AG08395 (cell line): Measurements from ENCODE around the gene RRAS.
"Not testable (repeated sequence)": the region's sequence is repeated elsewhere in the genome, so short reads cannot be mapped to it uniquely, and the experiment has no call there.

ENCODE experiments used
- DNase-seq: peaks from one replicate; pipeline ENCODE4 v3.0.0; 2012; ENCODE audit warnings: mixed read lengths, low spot score

RRAS gene

DNA sequence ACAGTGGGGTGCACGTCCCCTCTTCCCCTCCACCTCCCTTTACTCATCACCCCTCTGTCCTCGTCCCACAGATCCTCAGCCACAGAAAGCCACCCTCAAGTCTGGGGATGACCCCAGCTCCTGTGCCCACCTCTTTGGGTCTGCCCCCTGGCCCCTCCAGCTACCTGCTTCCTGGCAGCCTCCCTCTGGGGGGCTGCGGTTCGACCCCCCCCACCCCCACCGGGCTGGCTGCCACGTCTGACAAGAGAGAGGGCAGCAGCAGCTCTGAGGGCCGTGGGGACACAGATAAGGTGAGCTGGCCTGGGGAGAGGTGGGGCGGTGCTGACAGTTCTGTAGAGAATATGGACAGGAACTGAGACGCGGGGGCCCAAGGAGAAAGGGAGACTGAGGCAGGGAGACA is 14.6 kb upstream of the RRAS start:
- DNase-seq, result no peak

DNA sequence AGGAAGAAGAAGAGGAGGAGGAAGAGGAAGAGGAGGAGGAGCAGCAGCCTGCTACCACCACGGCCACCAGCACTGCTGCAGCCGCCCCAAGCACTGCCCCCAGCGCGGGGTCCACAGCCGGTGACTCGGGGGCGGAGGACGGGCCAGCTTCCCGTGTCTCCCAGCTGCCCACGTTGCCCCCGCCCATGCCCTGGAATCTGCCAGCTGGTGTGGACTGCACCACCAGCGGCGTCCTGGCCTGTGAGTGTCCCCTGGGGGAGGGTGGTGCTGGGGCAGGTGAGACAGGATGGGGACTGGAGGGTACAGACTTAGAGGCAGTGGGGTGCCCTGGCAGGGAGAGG is 13.5 kb upstream of the RRAS start:
- DNase-seq, result no peak

DNA sequence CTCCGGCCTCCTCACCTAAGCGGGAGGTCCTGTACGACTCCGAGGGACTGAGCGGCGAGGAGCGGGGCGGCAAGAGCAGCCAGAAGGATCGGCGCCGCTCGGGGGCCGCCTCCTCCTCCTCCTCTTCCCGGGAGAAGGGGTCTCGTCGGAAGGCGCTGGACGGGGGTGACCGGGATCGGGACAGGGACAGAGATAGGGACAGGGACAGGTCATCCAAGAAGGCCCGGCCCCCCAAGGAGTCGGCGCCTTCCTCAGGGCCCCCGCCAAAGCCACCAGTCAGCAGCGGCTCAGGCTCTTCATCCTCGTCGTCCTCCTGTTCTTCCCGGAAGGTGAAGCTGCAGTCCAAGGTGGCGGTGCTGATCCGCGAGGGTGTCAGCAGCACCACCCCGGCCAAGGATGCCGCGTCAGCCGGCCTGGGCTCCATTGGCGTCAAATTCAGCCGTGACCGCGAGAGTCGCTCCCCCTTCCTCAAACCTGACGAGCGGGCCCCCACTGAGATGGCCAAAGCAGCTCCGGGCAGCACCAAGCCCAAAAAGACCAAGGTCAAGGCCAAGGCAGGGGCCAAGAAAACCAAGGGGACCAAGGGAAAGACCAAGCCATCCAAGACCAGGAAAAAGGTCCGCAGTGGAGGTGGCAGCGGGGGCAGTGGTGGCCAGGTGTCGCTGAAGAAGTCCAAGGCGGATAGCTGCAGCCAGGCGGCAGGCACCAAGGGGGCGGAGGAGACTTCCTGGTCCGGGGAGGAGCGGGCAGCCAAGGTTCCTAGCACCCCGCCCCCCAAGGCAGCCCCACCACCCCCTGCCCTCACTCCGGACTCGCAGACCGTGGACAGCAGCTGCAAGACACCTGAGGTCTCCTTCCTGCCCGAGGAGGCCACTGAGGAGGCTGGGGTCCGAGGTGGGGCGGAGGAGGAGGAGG is 12.9 kb upstream of the RRAS start:
- no peak for DNase-seq

DNA sequence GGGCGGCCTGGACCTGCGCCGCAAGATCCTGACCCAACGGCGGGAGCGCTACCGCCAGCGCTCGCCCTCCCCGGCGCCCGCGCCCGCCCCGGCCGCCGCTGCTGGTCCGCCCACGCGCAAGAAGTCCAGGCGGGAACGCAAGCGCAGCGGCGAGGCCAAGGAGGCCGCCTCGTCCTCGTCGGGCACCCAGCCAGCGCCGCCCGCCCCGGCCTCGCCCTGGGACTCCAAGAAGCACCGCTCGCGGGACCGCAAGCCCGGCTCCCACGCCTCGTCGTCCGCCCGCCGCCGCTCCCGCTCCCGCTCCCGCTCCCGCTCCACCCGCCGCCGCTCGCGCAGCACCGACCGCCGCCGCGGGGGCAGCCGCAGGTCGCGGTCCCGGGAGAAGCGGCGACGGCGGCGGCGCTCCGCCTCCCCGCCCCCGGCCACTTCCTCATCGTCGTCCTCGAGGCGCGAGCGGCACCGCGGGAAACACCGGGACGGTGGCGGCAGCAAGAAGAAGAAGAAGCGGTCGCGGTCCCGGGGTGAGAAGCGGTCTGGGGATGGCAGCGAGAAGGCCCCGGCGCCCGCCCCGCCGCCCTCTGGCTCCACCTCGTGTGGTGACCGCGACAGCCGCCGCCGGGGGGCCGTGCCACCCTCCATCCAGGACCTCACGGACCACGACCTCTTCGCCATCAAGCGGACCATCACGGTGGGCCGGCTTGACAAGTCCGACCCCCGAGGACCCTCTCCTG is 12.0 kb upstream of the RRAS start:
- no peak for DNase-seq

DNA sequence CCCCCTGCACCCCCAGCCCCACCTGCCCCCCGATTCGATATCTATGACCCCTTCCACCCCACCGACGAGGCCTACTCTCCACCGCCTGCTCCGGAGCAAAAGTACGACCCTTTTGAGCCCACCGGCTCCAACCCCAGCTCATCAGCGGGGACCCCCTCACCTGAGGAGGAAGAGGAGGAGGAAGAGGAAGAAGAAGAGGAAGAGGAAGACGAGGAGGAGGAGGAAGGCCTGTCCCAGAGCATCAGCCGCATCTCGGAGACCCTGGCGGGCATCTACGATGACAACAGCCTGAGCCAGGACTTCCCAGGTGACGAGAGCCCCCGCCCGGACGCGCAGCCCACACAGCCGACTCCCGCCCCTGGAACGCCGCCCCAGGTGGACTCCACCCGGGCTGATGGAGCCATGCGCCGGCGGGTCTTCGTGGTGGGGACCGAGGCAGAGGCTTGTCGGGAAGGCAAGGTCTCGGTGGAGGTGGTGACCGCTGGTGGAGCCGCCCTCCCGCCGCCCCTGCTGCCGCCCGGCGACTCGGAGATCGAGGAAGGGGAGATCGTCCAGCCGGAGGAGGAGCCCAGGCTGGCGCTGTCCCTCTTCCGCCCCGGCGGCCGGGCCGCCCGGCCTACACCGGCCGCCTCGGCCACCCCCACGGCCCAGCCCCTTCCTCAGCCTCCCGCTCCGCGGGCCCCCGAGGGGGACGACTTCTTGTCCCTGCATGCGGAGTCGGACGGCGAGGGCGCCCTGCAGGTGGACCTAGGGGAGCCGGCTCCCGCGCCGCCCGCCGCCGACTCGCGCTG is 11.3 kb upstream of the RRAS start:
- DNase-seq, result no peak

DNA sequence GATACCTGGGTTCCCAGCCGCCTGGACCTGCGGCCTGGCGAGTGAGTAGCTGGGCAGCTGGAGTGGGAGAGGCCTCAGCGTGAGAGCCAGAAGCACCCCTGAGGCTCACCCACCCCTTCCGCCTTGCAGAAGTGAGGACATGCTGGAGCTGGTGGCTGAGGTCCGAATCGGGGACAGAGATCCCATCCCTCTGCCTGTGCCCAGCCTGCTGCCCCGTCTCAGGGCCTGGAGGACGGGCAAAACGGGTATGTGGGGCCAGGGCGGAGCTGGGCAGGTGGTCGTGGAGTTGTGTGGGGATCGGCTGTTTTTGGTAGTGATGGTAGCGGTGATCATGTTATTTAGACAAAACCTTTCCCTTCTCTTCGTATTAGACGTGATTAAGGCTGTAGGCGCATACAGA is 6.6 kb upstream of the RRAS start:
- no peak for DNase-seq

DNA sequence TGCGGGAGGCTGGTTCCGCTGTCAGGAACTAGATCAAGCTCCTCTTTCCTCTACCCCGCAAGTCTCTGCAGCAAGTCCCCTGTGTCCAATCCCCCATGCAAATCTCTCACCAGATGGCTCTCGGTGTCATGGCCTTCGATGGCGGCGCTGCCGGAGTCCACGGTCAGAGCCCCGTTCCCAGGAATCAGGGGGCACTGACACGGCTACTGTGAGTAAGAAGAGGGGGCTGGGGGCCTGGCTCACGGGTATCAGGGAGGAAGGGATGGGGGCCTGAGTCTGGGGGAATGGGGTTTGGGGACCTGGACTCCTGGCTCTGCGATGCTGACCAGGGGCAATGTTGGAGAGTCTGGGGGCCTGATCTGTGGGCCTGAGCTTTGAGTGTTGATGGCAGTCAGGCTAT is 6.1 kb upstream of the RRAS start:
- DNase-seq, result no peak

DNA sequence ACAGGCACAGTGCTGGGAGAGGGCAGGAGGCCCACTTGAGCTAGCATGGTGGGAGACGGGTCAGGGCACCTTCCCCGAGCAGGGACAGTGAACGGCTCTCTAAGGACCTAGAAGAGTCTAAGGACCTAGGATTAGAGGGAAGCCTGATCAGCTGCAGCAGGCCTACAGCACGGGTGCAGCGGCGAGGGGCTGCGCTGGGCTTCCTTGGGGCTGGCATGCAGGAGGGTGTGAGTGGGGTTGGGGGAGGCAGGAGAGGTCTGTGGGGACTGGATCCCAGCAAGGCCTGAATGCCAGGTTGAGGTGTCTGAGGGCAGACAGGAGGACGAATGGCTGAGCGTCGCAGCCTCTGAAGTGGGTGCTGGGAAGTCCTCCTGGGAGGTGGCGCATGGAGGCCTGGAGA is 5.6 kb upstream of the RRAS start:
- DNase-seq, result no peak

DNA sequence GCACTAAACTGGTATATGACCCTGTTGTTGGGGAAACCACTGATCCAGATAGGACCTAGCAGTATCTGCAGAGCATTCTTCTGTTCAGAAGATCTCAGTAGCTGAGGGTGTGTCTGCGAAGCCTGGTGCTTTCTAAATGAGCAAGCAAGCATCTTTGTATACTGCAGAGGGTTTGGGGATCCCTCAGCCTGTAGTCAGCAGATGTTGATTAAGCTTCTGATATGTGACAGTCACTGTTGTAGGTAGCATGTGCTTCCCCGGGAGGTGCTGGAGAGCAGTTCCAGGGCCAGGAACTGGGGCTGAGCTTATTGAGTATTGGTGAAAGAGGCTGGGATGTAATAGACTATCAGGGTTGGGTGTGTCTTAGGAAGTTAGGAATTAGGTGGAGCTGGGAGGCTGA is 3.5 kb upstream of the RRAS start:
- DNase-seq, result no peak

DNA sequence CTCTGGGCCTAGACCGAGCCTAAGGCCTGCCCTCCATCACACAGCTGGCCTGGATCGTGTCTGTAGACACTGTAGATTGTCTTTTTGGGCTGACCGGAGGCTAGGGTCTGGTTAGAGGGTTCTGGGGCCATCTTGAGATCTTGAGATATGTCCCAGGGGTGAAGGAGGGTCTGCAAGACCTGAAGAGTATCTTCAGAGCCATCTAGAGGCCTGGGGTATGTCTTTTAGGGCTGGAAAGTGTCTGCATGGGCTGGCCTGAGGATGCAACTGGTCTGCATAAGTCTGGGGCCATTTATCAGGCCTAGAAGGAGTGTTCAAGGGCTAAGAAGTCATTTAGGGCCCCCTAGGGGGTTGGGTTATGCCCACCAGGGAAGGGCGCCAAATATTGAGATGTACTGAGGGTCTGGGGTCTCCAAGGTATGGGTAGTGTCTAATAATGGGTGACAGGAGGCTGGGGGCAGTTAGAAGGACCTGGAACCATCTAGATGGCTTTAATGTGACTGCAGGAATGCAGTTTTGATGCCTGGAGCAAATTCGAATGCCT is 2.6 kb upstream of the RRAS start:
- no peak for DNase-seq

DNA sequence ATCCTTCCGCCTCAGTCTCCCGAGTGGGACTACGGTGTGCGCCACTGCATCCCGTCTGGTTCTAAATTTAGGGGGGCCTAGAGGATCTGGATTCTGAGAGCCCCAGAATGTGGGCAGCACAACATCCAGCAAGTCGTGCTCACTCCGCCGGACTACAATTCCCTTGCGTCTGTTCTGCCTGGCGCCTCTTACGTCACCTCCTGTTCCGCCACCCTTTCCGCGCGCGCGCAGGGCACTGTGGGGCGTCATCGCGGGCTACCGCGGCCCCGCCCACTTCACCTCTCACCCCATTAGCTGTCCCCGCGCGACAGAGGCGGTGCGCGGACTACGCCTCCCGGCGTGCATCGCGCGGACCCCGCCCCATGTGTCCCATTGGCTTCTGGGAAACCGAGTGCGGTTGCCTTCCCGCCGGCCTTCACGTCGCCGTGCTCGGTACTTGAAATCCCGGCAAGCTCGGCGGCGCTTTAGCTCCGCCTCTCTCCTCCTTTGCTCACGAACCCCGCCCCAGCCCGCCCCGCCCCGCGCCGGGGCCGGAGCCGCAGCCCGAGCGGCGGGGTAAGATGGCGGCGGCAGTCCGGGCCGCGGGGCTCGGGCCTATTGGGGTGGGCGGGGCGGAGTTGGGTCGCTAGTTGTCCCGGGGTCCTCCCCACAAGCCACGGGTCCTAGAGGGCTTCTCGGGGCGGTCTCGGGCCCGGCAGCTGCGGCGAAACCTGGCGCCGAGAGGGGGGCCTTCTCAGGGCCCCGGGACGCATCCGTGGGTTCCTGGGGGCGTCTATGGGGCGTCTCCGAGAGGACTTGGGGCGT is 1.9 kb upstream of the RRAS start, which contains the start of gene SCAF1:
Gene SCAF1 (plus strand): TSS at position 522 of the 804 bp plus-strand sequence. CDS start 2,818 bp downstream, outside the sequence.
- DNase-seq, result peak; percentile 98

DNA sequence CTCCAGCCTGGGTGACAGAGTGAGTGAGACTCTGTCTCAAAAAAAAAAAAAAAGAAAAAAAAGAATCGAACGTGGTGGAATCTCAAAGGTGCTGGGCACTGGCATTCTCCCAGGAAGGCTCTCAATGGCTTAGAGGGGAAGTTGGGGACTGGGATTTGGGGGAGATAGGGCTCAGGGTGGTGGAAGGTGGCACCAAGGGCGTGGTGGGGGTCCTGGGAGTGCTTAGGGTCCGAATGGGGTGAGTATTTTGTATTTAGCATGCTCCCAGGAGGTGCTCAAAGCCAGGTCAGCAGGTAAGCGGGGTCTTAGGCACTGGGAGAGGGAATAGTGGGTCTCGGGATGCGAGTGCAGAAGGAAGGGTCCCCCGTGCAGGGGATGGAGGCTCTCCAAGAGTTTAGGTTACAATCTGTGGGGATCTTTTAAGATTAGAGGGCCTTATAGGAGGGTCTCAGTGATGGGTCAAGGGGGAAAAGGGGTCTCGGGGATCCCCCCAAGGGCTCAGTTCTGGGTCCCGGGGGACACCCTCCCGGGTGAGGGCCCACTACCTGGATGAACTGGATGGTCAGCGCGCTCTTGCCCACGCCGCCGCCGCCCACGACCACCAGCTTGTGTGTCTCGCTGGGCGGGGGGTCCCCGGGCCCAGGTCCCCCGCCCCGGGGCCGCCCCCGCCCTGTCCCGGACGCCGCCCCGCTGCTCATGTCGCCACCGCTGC is 386 bp downstream of the RRAS start:
- DNase-seq, result peak; percentile 4

DNA sequence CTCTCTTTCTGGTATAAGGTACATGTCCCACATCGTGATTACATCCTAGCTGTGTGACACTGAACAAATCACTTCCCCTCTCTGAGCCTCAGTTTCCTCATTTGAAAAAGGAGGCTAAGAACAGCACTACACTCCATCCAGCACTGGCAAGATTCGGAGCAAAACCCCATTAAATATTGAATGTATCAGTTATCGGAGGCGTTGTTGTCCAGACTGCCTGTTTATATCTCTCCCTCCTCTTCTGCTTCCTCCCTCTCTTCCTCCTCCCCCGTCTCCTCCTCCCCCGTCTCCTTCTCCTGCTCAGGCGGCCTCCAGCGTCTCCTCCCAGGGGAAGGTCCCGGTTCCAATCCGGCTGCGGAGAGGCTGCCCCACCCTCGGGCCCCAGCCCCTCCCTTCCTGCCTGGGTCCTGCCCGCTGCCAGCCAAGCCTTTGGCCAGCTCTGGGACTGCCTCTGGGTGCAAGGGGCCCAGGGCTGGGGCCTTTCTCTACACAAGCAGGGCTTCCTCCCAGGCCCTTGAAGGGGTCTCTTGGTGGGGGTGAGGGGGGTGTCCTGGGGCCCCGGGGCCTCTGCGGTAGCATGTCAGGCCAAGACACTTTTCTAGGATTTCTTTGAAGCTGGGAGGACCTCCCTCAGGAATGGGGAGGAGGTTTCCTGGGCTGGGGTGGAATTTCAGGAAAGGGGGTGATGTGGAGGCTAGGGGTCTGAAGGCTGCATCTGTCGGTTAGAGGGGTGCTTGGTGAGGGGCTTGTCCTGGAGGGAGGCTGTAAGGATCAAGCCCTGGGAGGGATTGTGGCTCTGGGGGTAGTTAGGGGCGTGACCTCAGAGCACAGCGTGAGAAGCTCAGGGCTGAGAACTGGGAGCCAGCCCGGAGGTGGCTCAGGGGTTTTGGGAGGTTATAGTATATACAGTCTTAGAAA is 1.9 kb downstream of the RRAS start:
- DNase-seq, result peak; percentile 85

DNA sequence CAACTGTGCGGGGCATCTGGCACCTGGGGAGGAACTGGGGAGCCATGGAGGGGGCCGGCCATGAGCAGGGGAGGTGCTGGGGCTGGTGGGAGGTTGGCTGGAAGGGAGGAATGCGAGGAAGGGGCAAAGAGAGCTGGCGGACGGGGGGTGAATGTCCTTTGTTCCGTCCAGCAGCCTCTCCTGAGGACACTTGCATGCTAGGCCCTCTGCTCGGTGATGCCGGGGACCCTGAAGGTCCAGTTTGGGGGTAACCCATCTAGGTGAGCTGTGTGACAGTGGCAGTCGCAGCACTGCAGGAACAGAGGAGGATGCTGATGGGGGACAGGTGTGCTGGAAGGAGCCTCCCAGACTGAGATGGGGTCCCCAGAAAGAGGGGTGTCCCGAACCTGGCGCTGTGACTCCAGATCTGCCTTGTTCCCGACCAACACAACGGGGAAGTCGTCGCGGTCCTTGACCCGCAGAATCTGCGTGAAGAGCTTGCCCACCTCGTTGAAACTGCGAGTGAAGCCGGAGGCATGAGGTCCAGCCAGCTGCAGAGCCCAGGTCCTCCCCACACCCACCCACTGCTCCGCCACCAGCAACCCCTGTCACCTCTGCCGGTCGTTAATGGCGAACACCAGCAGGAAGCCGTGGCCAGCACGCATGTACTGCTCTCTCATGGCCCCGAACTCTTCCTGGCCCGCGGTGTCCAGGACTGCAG is 3.6 kb downstream of the RRAS start:
- DNase-seq, result no peak

DNA sequence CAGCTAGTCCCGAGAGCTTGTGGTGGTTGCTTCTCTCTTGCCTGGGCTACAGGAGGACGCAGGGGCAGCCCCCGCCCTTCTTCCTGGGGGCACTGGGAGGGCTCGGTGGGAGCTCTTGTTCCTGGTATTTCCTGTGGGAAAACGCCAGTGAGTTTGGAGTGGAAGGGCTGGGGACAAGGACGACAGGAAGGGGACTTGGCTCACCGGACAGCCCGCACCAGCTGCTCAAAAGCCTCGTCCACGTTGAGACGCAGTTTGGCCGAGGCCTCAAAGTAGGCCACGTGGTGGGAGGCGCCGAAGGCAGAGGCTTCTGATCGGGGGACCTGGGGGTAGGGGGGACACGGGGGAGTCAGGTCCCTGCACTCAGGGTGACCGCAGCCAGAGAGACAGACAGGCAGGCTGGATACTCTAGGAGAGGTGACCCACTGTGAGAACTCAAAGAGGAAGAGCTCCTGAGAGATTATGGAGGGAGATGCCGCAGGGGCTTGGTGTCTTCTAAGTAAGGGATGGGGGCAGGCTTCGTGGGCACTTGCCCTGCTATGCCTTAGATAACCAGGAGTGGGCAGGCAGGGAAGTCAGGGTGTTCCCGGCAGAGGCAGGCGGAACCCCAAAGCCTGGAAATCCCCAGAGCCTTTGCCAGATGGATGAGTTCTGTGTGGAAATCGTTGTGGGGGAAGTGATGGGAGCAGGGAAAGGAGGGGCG is 4.3 kb downstream of the RRAS start:
- no peak for DNase-seq

DNA sequence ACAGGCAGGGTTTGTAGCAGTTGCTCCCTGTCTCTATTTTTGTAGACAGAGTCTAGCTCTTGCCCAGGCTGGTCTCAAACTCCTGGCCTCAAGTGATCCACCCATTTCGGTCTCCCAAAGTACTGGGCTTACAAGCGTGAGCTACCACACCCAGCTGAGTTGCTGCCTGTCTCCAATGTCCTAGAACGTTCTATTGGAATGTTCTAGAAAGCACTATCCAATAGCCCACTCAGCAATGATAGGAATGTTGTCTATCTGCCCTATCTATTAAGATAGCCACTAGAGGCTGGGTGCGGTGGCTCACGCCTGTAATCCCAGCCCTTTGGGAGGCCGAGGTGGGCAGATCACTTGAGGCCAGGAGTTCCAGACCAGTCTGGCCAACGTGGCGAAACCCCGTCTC is 6.7 kb downstream of the RRAS start:
- not testable (repeated sequence) for DNase-seq

DNA sequence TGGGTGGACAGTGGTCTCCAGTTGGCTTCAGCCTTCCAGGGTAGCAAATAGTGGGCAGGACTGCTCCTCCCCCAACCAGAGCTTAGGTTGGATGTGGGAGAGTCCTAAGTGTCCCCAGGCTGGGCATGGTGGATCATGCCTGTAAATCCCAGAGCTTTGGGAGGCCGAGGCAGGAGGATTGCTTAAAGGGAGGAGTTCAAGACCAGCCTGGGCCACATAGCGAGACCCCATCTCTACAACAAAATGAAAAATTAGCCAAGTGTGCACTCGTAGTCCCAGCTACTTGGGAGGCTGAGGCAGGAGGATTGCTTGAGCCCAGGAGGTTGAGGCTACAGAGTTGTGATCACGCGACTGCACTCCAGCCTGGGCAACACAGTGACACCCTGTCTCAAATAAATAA is 7.4 kb downstream of the RRAS start:
- no peak for DNase-seq

DNA sequence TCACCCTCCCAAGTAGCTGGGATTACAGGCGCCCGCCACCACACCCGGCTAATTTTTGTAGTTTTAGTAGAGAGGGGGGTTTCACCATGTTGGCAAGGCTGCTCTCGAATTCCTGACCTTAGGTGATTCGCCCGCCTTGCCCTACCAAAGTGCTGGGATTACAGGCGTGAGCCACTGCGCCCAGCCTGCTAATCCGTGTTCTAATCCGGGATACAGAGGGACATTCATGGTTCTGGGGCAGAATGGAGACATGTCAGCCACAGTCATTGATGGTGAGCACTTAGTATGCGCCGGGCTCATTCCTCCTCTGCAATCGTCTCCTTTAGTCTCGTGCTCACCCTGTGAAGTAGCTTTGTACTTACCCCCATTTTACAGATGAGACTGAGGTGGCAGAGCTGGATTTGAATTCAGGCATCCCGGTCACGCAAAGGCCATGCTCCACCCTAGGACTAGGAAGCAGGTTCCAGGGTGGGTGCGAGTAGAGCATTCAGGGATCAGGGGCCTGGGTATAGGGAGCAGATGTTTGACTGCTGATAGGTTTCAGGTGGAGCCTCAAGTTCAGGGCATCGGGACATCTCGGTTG is 8.2 kb downstream of the RRAS start:
- no peak for DNase-seq
